SKM-1 (cell line): ENCODE data around the gene CLDN6.

ENCODE experiments used
- DNase-seq: peaks from one replicate; lab custom pipeline; 2025; ENCODE audit not compliant: unreplicated experiment; lab: John Stamatoyannopoulos, UW

CLDN6 gene

DNA sequence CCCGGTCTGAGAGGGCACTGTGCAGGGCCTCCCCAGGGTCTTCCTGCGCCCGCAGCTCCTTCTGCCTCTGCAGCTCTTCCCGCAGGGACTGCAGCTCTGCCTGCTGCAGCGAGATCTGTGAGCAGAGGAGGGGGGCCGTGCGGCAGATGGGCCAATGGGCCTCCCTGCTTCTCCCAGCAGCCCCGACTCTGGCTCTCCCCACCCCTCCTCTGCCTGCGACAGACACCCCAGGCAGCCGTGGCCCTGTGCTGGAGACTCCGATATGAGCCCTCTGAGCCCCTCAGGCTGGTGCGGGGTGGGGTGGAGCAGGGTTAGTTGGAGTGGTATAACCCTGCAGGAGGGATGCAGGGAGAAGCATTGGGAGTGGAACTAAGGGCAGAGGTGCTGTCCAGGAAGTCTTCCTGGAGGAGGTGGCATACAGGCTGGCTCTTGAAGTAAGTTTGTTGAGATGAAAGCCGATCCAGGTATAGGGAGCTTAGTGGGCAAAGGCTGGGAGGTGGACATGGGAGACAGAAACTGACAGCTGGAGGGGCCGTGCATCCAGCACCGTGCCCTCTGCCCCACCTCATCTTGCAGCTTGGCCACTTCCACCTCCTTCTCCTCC is 10.8 kb upstream of the CLDN6 start:
- DNase-seq = no peak

GRCh38 chr16:3027983-3028715 is 10.2 kb upstream of the CLDN6 start:
- peak; percentile 67 for DNase-seq

GRCh38 chr16:3027489-3027795 is 9.5 kb upstream of the CLDN6 start:
- no peak for DNase-seq

- DNase-seq = no peak
These were observed 8.9 kb upstream of the CLDN6 start for GRCh38 chr16:3026609-3027488.

GRCh38 chr16:3026003-3026378 is 8.0 kb upstream of the CLDN6 start:
- no peak for DNase-seq

- no peak for DNase-seq
These were observed 7.3 kb upstream of the CLDN6 start for GRCh38 chr16:3025032-3026002.

GRCh38 chr16:3023669-3024478 is 5.9 kb upstream of the CLDN6 start, which contains the start of the genes HCFC1R1 and THOC6:
HCFC1R1 (minus strand) TSS chr16:3023942; CDS start chr16:3023941, 1 bp downstream.
THOC6 (plus strand) TSS chr16:3024035; CDS start chr16:3024327, 292 bp downstream.
- peak; percentile 98 for DNase-seq

DNA sequence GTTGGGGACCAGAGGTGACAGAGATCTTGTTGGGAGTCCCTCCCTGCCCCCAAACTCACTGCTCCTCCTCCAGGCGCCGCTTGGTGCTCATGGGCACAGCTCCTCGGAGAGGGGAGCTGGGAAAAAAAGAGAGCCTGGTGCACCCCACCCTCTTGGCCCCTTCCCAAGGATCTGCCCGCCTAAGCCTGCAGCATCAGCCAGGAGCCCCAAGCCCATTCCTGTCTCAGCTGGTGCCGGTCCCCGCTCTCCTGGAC is 5.4 kb upstream of the CLDN6 start:
- DNase-seq = no peak

GRCh38 chr16:3022684-3023414 is 4.9 kb upstream of the CLDN6 start:
- DNase-seq = no peak

- DNase-seq = no peak
These were observed 4.3 kb upstream of the CLDN6 start for GRCh38 chr16:3022208-3022683.

GRCh38 chr16:3021449-3022207 is 3.6 kb upstream of the CLDN6 start:
- peak; percentile 65 for DNase-seq

DNA sequence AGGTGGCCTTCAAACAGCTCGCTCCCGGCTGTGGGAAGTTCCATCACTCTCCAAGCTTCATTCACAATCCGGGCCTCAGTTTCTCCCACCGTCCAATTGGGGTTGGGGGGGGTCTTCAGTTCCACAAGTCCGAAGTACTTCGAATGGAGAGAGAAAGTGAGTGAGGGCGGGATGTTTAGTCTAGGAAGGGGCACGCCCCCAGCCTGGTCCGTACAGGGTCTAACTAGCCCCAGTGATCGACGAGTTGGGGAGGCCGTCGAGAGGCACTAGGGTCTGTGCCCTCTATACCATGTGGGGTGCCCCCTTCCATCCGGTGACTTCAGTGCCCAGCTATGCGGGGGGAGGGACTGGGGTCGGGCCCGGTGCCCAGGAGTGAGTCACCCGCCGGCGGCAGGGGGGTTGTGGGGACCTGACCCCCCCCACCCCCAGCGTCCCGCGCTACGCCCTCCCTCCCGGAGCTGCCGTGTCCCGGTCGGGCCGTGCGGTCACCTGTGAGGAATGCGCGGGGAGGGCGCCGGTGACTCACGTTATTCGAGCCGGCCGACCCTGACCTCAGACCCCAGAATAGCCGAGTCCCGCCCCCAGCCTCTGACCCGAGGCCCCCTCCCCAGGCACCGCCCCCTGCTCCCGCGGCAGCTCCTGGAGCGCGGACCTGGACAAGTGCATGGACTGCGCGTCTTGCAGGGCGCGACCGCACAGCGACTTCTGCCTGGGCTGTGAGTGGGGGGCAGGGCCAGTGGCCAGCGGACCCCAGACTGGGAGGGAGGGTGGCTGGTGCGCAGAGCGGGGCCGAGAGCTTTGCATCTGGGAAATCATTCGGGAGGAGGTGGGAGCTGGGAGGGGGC is 2.8 kb upstream of the CLDN6 start:
- DNase-seq = no peak

DNA sequence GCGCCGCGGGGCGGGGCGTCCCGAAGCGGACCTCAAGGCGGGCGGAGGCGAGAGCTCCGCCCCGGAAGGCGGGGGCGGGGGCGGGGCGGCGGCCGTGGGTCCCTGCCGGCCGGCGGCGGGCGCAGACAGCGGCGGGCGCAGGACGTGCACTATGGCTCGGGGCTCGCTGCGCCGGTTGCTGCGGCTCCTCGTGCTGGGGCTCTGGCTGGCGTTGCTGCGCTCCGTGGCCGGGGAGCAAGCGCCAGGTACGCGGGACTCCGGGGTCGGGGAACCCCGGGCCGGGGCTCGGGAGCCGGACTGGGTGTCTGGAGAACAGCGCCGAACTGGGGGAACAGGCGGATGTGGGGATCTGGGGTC is 2.2 kb upstream of the CLDN6 start, which contains the start of gene TNFRSF12A:
TSS of gene TNFRSF12A (plus strand) at position 122 of the 357 bp plus-strand sequence. CDS start at position 152, 30 bp downstream.
- DNase-seq = peak; percentile 34

- no peak for DNase-seq
These were observed 1.7 kb upstream of the CLDN6 start for GRCh38 chr16:3019594-3020246.

DNA sequence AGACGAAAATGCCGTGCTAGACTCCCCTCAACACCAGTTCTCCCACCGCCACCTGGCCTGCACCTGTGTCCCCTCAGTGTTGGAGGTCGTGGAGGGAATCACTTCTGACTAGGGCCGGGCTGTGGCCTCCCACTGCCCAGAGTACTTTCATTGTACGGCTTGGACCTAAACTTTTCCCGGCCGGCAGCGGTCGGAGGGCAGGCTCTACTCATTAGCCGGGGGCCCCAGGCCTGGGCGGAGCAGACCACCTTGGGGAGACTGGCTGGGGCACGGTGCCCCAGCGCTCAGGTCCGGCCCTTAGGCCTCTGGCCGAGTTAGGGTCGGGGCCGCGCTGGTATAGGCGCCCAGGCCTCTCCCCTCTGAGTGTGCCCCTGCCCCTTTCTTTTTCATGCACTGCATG is 639 bp downstream of the CLDN6 start:
- no peak for DNase-seq

- DNase-seq = no peak
These were observed 2.0 kb downstream of the CLDN6 start for GRCh38 chr16:3015865-3016521.

- no peak for DNase-seq
These were observed 3.0 kb downstream of the CLDN6 start for GRCh38 chr16:3014971-3015370.
